GM18907 (cell line): ENCODE data around the gene PRSS12.
"Not testable (repeated sequence)": the region's sequence is repeated elsewhere in the genome, so short reads cannot be mapped to it uniquely, and the experiment has no call there.

ENCODE experiments used
- ATAC-seq: cut with Tn5 transposase; IDR thresholded peaks from one replicate; pipeline ENCODE4 v1.9.1; 2021; ENCODE audit warnings: mild to moderate bottlenecking, moderate library complexity; ENCODE audit not compliant: unreplicated experiment

Gene PRSS12

DNA sequence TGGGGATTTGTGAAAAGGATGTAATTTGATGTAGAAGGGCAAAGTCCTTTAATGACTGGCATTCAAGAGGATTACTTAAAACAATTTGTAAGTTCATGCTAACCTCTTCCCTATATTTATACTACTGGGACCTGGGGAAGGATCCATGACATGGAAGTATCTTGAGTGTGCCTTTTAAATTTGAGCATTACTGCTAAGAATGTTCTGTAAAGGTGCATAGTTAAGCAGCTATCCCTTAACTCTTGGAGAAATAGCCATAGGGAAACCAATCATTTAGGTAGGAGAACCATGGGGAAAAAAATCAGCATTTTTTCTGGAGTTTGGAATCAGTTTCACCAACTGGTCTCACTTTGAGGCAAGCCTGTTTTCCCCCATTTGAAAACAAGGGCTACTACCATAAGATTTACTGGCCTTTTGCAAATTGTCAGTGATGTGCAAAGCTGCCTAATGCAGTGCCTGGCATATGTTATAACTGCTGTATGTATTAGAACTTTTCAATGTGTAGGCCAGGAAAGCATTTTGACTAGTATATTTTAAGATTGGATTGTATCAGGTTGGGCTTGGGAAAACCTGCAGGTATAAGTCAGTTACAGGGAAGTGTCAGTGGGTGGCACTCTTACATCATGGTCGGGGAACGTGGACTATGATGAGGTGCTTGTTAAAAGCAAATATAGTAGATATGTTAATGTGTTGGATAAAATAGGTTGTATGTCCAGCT is 72.1 kb downstream of the PRSS12 start:
- peak; percentile 27 for ATAC-seq

DNA sequence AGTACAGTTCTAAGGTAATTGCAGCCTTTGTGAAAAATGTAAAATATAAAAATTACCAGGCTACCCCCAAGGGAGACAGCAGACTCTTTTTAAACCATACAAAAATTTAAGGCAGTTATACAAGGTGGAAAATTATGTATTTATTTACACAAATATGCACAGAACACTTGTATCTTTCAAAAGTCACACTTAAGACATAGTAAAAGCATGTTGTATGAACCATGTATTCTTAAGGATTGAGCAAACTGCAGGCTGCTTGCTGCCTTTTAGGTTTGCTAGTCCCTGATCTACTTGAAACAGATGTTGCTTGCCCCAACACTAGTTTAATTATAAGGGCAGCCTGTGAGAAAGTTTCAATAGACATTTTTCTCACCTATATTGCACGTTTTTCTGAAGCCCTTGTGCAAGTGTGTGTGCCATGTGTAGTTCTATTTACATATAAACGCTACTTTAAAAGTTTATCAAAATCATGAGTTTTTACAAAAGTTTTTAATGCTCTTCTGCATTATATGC is 72.8 kb downstream of the PRSS12 start:
- ATAC-seq, result no peak

DNA sequence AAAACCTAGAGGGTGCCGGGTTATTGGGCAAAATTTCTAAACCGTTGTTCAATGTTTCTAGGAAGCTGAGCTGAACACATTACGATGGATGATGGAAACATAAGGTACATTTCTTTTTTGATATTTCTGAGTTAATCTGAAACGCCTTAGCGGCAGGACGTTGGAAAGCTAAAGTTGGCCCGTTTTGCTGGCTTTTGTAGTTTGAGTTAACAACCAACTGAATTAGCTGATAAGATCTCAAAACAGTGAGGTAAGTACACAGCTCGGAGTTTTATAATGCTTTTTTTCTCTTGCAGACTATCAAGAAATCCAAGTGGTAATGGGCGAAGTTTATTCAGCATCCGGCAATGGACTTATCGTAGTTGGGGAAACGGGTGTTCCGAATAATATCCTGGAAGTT is 73.5 kb downstream of the PRSS12 start:
- no peak for ATAC-seq

- ATAC-seq, result peak; percentile 92
Measured at GRCh38 chr4:118278473-118279274, 74.1 kb downstream of the PRSS12 start.

DNA sequence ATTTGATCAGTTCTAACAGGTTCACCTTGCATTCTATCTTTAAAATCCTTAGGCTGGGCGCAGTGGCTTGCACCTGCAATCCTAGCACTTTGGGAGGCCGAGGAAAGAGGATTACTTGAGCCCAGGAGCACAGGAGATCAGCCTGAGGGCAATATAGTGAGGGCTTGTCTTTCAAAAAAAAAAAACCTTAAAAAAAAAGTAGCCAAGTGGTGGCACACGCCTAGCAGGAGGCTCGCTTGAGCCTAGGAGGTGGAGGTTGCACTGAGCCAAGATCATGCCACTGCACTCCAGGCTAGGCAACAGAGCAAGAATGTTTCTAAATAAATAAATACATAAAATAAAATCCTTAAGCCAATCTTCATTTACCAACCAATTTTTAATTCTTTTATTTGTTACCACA is 75.6 kb downstream of the PRSS12 start:
- no peak for ATAC-seq

DNA sequence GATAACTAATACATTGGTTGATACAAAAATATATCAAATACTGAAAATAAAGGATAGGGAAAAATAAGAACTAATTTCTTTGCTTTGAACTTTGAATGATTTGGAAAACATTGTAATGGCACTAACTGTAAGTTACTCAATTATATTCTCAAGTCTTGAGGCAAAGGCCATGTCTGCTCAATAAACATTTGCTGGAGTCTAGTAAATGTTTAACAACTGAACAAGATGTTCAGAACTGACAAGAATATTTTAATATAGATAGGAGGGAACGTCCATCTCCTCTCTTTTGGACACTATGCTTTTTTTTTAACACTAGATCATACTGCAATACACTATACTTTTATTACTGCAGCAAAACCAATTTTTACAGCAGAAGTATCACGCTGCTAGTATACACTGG is 76.2 kb downstream of the PRSS12 start:
- ATAC-seq, result no peak

DNA sequence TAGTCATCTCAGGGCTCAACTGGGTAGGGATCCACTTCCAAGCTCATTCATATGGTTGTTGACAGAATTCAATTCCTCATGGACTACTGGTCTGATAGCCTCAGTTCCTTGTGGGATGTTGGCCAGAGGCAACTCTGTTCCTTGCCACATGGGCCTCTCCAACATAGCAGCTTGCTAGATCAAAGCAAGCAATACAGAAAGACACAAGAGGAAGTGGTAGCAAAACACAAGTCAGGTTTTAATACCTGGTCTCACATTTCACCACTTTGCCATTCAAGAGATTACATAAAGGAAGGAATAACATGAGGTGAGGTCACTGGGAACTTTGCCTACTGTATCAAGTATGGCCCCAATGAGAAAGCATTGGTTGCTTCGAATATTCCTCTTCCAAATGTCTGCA is 79.2 kb downstream of the PRSS12 start:
- no peak for ATAC-seq

GRCh38 chr4:118271788-118272187 is 81.0 kb downstream of the PRSS12 start:
- ATAC-seq, result no peak

GRCh38 chr4:118270492-118270891 is 82.3 kb downstream of the PRSS12 start:
- peak; percentile 55 for ATAC-seq

DNA sequence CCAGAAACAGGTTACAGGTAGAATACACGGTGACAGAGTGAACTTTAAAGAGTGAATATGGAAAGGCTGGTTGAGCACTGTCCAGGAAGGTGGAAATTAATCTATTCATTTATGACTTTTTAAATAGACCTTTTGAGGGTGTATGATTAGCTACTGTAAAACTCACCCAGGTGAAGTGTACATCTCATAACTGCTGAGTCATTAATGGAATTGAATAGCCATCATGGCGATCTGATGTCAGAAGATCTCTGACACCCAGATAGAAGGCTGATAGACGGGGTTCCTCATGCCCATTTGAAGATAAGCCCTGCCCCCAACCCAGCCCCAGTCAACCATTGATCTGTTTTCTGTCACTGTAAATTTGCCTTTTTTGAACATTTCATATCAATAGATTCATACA is 84.0 kb downstream of the PRSS12 start:
- no peak for ATAC-seq

- ATAC-seq, result not testable (repeated sequence)
Measured at GRCh38 chr4:118266145-118266496, 86.7 kb downstream of the PRSS12 start.

GRCh38 chr4:118265312-118266144 is 87.3 kb downstream of the PRSS12 start:
- no peak for ATAC-seq

GRCh38 chr4:118264096-118264495 is 88.7 kb downstream of the PRSS12 start:
- no peak for ATAC-seq

DNA sequence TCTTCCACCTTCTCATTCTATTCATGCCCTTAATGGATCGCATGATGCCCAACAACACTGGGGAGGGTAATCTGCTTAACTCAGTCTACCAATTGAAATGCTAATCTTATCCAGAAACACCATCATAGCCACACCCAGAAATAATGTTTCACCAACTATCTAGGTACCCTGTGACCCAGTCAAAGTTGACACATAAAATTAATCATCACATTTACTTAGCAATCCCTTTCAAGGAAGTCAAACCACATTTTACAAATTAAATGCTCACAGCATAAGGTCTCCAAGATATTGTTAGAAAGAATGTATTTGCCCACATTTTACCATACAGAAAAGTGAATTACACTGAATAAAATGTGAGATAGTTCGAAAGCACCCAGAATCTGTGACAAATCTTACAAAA is 92.5 kb downstream of the PRSS12 start:
- no peak for ATAC-seq

DNA sequence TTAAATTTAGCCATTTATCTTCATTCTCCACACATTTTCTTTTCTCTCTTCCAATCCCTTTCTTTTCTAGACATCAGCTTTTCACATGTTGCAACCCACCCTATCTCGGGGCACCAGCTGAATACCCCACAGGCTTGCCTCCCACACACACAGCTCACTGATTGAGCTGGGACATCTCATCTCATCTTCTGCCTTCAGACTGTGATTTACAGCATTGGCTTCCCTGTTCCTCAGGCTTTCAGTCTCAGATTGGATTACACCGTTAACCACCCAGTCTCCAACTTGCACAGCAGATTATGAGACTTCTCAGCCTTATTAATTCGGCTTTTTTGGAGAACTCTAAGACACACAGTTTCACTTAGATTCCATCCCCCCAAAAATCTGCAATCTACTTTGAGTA is 93.7 kb downstream of the PRSS12 start:
- no peak for ATAC-seq

- no peak for ATAC-seq
Measured at GRCh38 chr4:118254368-118254767, 98.4 kb downstream of the PRSS12 start.

- no peak for ATAC-seq
Measured at GRCh38 chr4:118249890-118250289, 102.9 kb downstream of the PRSS12 start.

GRCh38 chr4:118237531-118237930 is 115.3 kb downstream of the PRSS12 start:
- ATAC-seq, result no peak

- ATAC-seq, result no peak
Measured at GRCh38 chr4:118235566-118236120, 117.2 kb downstream of the PRSS12 start.
